ENCODE data around the gene CYP4A11.
"Not testable (repeated sequence)": the region's sequence is repeated elsewhere in the genome, so short reads cannot be mapped to it uniquely, and the experiment has no call there.

Gene CYP4A11

DNA sequence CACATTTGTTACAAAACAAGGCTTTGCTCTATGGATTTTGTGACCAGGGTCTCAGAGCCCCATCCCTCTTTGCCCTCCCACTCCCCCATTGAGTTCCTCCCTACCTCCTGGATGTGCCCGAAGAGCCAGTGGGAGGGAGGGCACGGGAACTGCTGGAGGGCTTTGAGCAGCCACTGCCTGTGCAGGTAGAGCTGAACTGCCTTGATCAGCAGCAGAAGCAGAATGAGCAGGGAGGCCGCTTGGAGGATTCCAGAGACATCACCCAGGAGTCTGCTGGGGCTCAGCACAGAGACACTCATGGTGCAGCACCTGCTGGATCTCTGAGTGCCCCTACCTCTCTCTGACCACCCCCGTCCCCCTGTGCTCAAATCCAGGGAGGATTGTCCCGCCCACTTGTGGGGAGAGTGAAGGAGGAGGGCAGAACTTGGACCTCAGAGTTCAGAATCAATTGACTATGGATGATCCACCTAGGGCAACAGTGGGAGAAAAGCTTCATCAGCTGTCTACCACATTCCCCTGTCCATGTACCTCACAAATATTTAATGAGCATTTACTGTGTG, at the start of gene CYP4A11:
Gene CYP4A11 (minus strand): TSS at position 342 of the 560 bp plus-strand sequence. CDS start 43 bp downstream, at position 299.
- no peak for DNase-seq

DNA sequence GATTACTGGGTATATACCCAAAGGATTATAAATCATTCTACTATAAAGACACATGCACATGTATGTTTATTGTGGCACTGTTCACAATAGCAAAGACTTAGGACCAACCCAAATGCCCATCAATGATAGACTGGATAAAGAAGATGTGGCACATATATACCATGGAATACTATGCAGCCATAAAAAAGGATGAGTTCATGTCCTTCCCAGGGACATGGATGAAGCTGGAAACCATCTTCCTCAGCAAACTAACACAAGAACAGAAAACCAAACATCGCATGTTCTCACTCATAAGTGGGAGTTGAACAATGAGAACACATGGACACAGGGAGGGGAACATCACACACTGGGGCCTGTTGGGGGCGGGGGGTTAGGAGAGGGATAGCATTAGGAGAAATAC, 49.3 kb upstream of the CYP4A11 start:
- not testable (repeated sequence) for DNase-seq

- DNase-seq, result no peak
Observed at GRCh38 chr1:46983830-46984586, 42.7 kb upstream of the CYP4A11 start.

DNA sequence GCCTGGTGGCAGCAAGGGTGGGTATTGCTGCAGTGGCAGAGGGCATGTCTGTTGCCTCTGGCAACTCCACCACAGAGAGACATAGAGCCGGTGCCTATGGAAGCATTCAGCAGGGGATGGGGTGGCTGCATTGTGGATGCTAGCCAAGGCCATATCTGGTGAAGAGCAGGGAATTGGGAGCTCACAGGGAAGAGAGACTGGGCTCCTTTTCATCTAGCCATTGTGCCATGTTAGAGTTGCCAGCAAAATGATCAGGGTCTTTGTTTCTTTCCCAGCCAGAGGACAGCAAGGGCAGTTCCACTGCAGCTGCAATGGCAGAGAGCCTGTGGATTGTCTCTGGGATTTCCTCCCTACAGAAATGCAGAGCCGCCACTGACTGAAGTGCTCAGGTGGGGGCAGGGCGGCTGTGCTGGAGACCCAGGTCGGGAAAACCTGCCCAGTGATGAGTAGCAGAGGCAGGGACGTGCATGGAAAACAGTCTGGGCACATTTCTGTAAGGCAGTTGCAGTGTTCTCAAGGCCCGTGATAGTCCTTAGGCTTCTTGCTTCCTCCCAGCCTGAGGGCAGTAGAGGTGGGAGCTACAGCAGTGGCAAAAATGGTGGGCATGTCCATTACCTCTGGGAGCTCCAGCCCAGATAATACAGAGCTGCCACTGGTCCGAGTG, 42.0 kb upstream of the CYP4A11 start:
- no peak for DNase-seq

DNA sequence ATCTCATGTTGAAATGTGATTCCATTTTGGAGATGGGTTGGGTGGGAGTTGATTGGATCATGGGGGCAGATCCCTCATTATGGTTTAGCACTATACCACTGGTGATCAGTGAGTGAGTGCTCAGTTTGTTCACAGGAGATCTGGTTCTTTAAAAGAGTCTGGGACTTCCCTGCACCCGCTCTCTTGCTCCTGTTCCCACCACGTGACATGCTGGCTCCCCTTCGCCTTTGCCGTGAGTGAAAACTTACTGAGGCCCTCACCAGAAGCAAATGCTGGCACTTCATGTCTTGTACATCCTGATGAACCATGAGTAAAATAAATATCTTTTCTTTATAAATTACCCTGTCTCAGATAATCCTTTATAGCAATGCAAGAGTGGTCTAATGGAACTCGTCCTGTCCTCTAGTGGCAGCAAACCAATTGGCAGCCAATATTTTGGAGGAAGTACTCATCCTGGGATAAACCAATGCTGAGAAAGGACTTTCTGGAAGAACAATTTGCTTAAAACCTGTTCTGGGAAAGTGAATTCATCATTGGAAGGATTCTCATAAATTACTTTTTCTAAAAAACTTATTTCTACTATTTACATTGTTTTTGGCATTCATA, 27.8 kb upstream of the CYP4A11 start:
- no peak for DNase-seq

DNA sequence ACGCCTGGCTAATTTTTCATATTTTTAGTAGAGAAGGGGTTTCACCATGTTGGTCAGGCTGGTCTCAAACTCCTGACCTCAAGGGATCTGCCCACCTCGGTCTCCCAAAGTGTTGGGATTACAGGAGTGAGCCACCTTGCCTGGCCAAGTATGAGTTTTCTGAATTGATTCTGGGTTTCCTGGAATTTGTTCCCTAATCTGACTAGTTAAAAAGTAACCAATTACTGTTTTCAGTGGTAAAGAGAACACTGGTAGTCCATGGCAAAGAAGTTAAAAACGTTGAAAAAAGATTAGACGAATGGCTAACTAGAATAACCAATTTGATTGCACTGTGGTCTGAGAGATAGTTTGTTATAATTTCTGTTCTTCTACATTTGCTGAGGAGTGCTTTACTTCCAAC, 21.0 kb upstream of the CYP4A11 start:
- not testable (repeated sequence) for DNase-seq

GRCh38 chr1:46961066-46961758, 19.9 kb upstream of the CYP4A11 start:
- no peak for DNase-seq

GRCh38 chr1:46960250-46960649, 19.0 kb upstream of the CYP4A11 start:
- no peak for DNase-seq

DNA sequence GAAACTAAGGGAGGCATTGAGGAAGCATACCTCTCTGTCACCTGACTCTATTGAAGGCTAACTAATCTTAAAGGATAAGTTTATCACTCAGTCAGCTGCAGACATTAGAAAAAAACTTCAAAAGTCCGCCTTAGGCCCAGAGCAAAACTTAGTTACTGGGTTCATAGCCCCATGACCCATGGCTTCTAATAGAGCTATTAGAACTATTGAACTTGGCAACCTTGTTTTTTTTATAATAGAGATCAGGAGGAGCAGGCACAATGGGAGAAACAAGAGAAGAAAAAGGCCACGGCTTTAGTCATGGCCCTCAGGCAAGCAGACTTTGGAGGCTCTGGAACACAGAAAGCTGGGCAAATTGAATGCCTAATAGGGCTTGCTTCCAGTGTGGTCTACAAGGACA, 13.8 kb upstream of the CYP4A11 start:
- DNase-seq, result not testable (repeated sequence)

- DNase-seq, result not testable (repeated sequence)
Observed at GRCh38 chr1:46953847-46954246, 12.6 kb upstream of the CYP4A11 start.

- DNase-seq, result not testable (repeated sequence)
Observed at GRCh38 chr1:46949417-46949666, 8.1 kb upstream of the CYP4A11 start.

DNA sequence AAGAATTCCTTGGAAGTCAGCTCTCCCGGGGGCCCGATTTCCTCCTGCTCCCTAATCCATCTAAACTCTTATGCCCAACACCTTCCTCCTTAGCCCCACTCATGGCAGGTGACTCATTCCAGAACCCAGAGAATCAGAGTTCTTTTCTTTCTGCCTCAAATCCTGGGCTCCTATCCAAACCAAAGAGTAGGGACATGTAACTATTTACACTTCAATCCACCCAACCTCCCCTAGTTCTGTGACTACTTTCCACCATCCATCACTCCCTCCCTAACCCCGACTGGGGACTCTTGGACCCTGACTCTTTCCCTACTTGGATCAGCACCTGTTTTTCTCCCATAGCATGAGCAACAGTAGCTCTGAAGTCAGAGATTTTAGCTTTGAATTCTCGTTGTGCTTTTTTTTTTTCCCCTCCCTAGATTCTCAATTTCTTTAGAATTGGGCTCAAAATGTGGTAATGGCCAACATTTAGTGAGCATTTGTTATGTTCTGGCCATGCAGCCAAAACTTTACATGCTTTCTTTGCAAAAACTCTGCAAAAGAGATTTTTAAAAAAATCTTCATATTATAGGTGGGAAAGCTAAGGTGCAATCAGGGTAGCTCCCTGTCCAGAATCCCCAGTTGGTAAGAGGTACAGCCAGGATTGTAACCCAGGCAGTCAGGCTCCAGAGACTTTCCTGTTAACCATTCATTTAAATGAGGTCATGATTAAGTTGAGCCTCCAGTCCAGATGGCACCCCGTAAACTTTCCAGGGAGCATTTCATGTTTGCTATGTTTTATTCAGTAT, 7.5 kb upstream of the CYP4A11 start:
- no peak for DNase-seq

- not testable (repeated sequence) for DNase-seq
Observed at GRCh38 chr1:46947706-46948105, 6.4 kb upstream of the CYP4A11 start.

DNA sequence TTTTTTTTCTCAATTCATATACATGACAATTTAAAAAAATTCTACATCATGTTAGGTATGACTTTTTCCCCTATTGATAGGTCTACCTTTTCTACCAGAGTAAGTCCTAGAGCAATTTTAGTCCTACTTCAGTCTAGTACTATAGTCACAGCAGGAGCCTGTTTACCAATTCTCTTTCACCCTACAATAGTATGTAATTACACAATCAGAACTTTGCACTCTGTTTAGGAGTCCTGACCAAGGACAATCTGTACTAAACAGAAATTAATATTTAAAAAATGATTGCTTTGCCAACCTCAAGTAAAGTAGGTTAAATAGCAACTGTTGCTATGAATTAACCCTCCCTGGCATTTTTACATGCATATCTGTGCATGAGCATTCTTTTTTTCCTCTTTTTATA, 810 bp upstream of the CYP4A11 start:
- no peak for DNase-seq

- no peak for DNase-seq
Observed at GRCh38 chr1:46940307-46940706, 969 bp downstream of the CYP4A11 start.

GRCh38 chr1:46937270-46937669, 4.0 kb downstream of the CYP4A11 start:
- DNase-seq, result no peak

DNA sequence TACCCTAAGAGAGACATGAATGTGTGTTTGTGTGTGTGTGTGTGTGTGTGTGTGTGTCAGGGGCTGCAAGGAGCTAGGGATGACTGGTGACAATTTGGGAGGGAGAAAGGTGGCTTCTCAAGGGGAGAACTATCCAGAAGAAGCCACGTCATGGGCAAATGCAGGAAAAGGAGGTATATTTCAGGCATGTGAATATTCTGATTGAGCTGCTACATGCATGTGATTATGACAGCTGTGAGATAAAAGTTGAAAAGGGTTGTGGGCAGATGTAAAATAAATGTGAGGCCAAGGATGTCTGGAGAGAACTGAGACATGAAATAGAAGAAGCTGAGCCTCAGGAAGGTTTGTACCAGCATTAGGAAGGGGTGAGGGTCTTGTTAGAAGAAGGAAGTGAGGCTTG, 4.5 kb downstream of the CYP4A11 start:
- no peak for DNase-seq

GRCh38 chr1:46934852-46935251, 6.4 kb downstream of the CYP4A11 start:
- DNase-seq, result peak in 1 of 2 experiments; percentile 23

DNA sequence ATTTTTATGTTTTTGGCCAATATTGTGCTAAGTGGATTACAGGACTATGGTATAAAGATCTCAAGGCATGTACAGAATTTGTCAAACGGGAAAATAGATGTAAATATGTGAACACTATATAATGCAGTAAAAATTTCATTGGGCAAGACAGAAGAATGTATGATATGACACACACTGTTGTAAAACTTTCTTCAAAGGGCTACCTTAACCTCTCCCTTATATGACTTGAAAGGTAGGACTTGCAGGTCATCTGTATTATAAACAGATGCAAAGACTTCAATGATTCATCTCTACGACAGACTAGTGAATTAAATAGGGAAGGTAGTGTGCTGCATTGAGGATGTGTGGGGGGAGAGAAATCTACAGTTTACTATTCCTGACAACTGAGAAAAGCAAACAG, 9.3 kb downstream of the CYP4A11 start:
- DNase-seq, result not testable (repeated sequence)

DNA sequence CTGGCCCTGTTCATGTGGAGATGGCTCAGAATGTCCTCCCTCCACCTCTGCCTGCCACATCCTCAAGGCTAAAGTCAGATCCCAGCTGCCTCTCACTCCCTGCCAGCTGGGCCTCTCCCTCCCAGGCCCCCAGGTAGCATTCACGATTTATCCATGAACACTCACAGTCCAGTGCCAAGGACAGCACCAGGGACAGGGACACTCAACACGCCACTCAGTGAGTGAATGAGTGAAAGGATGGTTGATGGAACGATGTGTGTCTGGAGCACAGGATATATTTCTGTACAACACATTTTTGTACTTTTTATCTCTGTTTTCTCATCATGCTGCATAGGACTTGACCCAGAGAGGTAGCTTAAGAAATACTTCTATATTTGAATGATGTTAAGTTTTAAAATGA, 10.1 kb downstream of the CYP4A11 start:
- DNase-seq, result no peak

DNA sequence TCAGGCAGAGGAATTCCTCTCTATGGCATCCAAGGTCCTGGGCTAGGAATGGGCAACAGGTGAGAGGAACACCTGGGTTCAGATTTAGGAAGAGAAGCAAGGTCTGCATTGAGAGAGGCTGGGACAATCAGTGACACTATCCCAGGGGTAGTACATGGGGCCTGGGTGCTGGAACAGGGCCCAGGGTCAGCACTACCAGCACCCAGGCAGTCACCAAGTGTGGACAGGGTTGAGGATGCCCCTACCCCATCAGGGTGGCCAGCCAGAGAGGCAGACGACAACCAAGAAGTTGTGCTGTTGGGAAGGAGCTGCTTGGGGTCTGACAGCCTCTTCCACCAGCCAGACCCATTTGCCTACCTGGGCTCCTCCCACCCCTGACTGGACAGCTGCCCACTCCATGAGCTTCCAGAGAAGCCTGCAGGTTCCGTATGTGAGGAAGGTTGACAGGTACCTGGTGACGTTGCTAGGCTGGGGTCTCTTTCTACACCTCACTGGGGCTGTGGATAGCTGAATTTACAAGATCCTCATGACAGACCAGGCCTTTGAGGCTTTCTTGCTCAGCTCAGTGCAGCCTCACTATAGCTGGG, 13.9 kb downstream of the CYP4A11 start:
- DNase-seq, result no peak

GRCh38 chr1:46910790-46911189, 30.5 kb downstream of the CYP4A11 start:
- no peak for DNase-seq

Measured in NCI-H526 (cell line).